ENCODE measurements around the gene ARMC12. TPM values are rescaled to one million over a fixed set of nuclear protein-coding genes. Genes with fewer than 3 reads are reported as not detected.

Gene ARMC12
- total and polyA plus RNA-seq, 2 experiments from 2014 or later, result 0.90 to 0.94 TPM

GRCh38 chr6:35722121-35722761 is 14.6 kb upstream of the ARMC12 start (continued):
- TF ChIP-seq ZNF462 (CRISPR knock-in tag; IDR thresholded peaks at IDR 0.05) (no peak), NANOG (IDR thresholded peaks at IDR 0.05; ENCODE audit: borderline replicate concordance) (no peak), CREB1 (CRISPR knock-in tag; IDR thresholded peaks at IDR 0.05; ENCODE audit: low read depth) (no peak), EZH2phosphoT487 (IDR thresholded peaks at IDR 0.05; ENCODE audit: unreplicated experiment) (no peak), STAT1 (IDR thresholded peaks at IDR 0.05; ENCODE audit: unreplicated experiment) (no peak)

- Histone ChIP-seq H3K9me2 (ENCODE audit: insufficient read depth) (no peaks in the 10 kb centered on the region), H3F3A (replicated peaks; ENCODE audit: low read depth) (peaks cover 18% of the 10 kb centered on the region), H3K36me3 (ENCODE audit: insufficient read depth) (no peaks in the 10 kb centered on the region), H3K79me2 (replicated peaks; ENCODE audit: insufficient read depth) (no peaks in the 10 kb centered on the region), H3K4me1 (ENCODE audit: insufficient read depth) (peaks cover 41% of the 10 kb centered on the region), H4K20me1 (replicated peaks; ENCODE audit: insufficient read depth) (no peaks in the 10 kb centered on the region), H3K27ac (ENCODE audit: low read depth) (no peak overlapping the region), H2AFZ (no peak overlapping the region), H3K4me3 (no peak overlapping the region), H3K27me3 (ENCODE audit: insufficient read depth) (peaks cover 19% of the 10 kb centered on the region), H3K4me2 (no peak overlapping the region)
- no peak overlapping the region for H3K27ac Mint-ChIP-seq
- DNase-seq (ENCODE audit: low spot score) (no peak), ATAC-seq (no peak)
- no peaks in the 10 kb centered on the region for H3K9me3 Mint-ChIP-seq
- H3K27me3 Mint-ChIP-seq (ENCODE audit: insufficient read depth, low read depth, poor library complexity), result peaks cover 30% of the 10 kb centered on the region
- H3K4me3 Mint-ChIP-seq, result no peak overlapping the region
- no peaks in the 10 kb centered on the region; the same call in 2 of the 3 replicates for H3K36me3 Mint-ChIP-seq (ENCODE audit: low read depth)
- H3K4me1 Mint-ChIP-seq, result peaks cover 58% of the 10 kb centered on the region
- TF ChIP-seq JUNB (IDR thresholded peaks at IDR 0.05; ENCODE audit: unreplicated experiment) (no peak), EZH2 (IDR thresholded peaks at IDR 0.05; ENCODE audit: low read depth, unreplicated experiment) (no peak), REST (IDR thresholded peaks at IDR 0.05; ENCODE audit: unreplicated experiment) (no peak), ZNF114 (CRISPR knock-in tag; IDR thresholded peaks at IDR 0.05) (no peak), EZH2phosphoT487 (IDR thresholded peaks at IDR 0.05; ENCODE audit: unreplicated experiment) (no peak), ETS1 (IDR thresholded peaks at IDR 0.05) (no peak)
These were observed 13.2 kb upstream of the ARMC12 start for GRCh38 chr6:35723587-35723986.
